Uterus (tissue), 2 donors: ENCODE results near the gene FNTB.

Source experiments
- CTCF ChIP-seq, 4 experiments: fragments of 200-600 bp in 2 of 4; fragments of 450-650 bp in 2 of 4; sonication (generic) in 2 of 4; IDR thresholded peaks; one replicate each; pipeline ENCODE4 v1.5.1; 2016 to 2019; ENCODE audit warnings: antibody characterized with exemption in 4 of 4, mild to moderate bottlenecking in 2 of 4, moderate library complexity in 1 of 4
- POLR2A ChIP-seq, 2 donors: fragments of 450-650 bp; IDR thresholded peaks; one replicate each; pipeline ENCODE4 v1.6.1; 2016; ENCODE audit warnings: antibody characterized with exemption in 2 of 2, mild to moderate bottlenecking in 1 of 2, moderate library complexity in 1 of 2

- TF ChIP-seq CTCF (IDR thresholded peaks at IDR 0.05) (no peak), POLR2A (IDR thresholded peaks at IDR 0.05) (no peak)
Measured at GRCh38 chr14:64956697-64957406, 29.8 kb upstream of the FNTB start.
